ENCODE data around the gene OXSM. TPM values are rescaled to one million over a fixed set of nuclear protein-coding genes. Genes with fewer than 3 reads are reported as not detected.

Gene OXSM
- total RNA-seq, 4 donors from 2014 or later, result 5.0 to 13.5 (median 11.2) TPM

- in situ Hi-C loops (cut with MboI; ENCODE audit: low pct_ligation_motif_present in 1 of 4, low pct_unique_long_range_greater_than_20kb in 1 of 4, low sequenced_read_pairs in 3 of 4), result loop anchor here in 2 of 4 donors (10.0 to 25.0 kb wide), 2 partner anchors 120 to 123 kb away; partner anchors contain the start of gene TOP2B (in 2 of the 2)
- DNase-seq, result no peak
- Histone ChIP-seq H3K27ac (no peak overlapping the region), H3K4me3 (no peak overlapping the region), H3K36me3 (no peaks in the 10 kb centered on the region), H3K9me3 (no peaks in the 10 kb centered on the region), H3K27me3 (no peaks in the 10 kb centered on the region), H3K4me1 (peaks cover 7 to 56% (median 31%) of the 10 kb centered on the region in 4 donors)
- intact Hi-C loops (cut with DNase I; ENCODE audit: low total_unique reads), result no loop called here
- 82 to 93% methylated on average over 1 of the region's 1 CpG for WGBS, 2 donors (ENCODE audit: low coverage in 1 of 2)
- TF ChIP-seq POLR2AphosphoS5 (IDR thresholded peaks at IDR 0.05) (no peak), POLR2A (IDR thresholded peaks at IDR 0.05) (no peak), EP300 (IDR thresholded peaks at IDR 0.05; ENCODE audit: low read depth) (no peak)
- TF ChIP-seq, protein P1, sequence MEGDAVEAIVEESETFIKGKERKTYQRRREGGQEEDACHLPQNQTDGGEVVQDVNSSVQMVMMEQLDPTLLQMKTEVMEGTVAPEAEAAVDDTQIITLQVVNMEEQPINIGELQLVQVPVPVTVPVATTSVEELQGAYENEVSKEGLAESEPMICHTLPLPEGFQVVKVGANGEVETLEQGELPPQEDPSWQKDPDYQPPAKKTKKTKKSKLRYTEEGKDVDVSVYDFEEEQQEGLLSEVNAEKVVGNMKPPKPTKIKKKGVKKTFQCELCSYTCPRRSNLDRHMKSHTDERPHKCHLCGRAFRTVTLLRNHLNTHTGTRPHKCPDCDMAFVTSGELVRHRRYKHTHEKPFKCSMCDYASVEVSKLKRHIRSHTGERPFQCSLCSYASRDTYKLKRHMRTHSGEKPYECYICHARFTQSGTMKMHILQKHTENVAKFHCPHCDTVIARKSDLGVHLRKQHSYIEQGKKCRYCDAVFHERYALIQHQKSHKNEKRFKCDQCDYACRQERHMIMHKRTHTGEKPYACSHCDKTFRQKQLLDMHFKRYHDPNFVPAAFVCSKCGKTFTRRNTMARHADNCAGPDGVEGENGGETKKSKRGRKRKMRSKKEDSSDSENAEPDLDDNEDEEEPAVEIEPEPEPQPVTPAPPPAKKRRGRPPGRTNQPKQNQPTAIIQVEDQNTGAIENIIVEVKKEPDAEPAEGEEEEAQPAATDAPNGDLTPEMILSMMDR (IDR thresholded peaks at IDR 0.05), result no peak
Observed at GRCh38 chr3:25784971-25785370, 4.9 kb upstream of the OXSM start.

- Histone ChIP-seq H3K36me3 (no peaks in the 10 kb centered on the region), H3K27me3 (no peaks in the 10 kb centered on the region), H3K4me3 (no peak overlapping the region), H3K27ac (no peak overlapping the region), H3K4me1 (peaks cover 7 to 57% (median 35%) of the 10 kb centered on the region in 4 donors), H3K9me3 (no peaks in the 10 kb centered on the region)
- in situ Hi-C loops (cut with MboI; ENCODE audit: low pct_ligation_motif_present in 1 of 4, low pct_unique_long_range_greater_than_20kb in 1 of 4, low sequenced_read_pairs in 3 of 4), result loop anchor here in 2 of 4 donors (10.0 to 25.0 kb wide), 2 partner anchors 121 to 124 kb away; partner anchors contain the start of gene TOP2B (in 2 of the 2)
- intact Hi-C loops (cut with DNase I; ENCODE audit: low total_unique reads), result no loop called here
- DNase-seq, result no peak
- TF ChIP-seq, protein P1 (IDR thresholded peaks at IDR 0.05), result no peak
- TF ChIP-seq POLR2AphosphoS5 (IDR thresholded peaks at IDR 0.05) (no peak), EP300 (IDR thresholded peaks at IDR 0.05; ENCODE audit: low read depth) (no peak), POLR2A (IDR thresholded peaks at IDR 0.05) (no peak)
- 81 to 85% methylated on average over 3 of the region's 3 CpGs for WGBS, 2 donors (ENCODE audit: low coverage in 1 of 2)
Observed at GRCh38 chr3:25785826-25786225, 4.1 kb upstream of the OXSM start.

DNA sequence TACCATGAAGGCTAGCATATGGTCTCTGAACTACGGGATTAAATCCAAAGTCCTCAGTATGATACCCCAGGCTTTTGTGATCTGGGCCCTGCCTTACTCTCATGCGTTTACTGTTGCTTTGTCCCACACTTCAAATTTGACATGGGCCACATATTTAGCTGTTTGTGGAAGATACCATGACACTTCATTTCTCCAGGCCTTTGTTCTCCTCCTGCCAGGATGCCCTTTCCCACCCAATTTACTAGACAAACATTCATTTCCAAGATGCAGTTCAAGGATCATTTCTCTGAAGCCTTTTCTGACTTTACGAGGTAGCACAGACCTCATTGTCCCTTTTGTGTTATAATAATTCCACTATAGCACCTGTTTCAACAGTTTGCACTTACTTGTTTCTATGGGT, 2.2 kb upstream of the OXSM start:
- intact Hi-C loops (cut with DNase I; ENCODE audit: low total_unique reads), result no loop called here
- Histone ChIP-seq H3K9me3 (no peaks in the 10 kb centered on the region), H3K36me3 (no peaks in the 10 kb centered on the region), H3K4me1 (peaks cover 5 to 58% (median 22%) of the 10 kb centered on the region in 4 donors), H3K27me3 (no peaks in the 10 kb centered on the region), H3K27ac (peak overlapping the region; percentile 47 to 89 (median 85)), H3K4me3 (no peak overlapping the region)
- no peak for DNase-seq
- 37 to 54% methylated on average over 3 of the region's 3 CpGs for WGBS, 2 donors (ENCODE audit: low coverage in 1 of 2)
- no peak for TF ChIP-seq EP300 (IDR thresholded peaks at IDR 0.05; ENCODE audit: low read depth)
- TF ChIP-seq, protein P1 (IDR thresholded peaks at IDR 0.05), result no peak
- TF ChIP-seq POLR2AphosphoS5 (IDR thresholded peaks at IDR 0.05), result no peak
- no peak for TF ChIP-seq POLR2A (IDR thresholded peaks at IDR 0.05)
- in situ Hi-C loops (cut with MboI; ENCODE audit: low pct_ligation_motif_present in 1 of 4, low pct_unique_long_range_greater_than_20kb in 1 of 4, low sequenced_read_pairs in 3 of 4), result loop anchor here in 2 of 4 donors (10.0 to 25.0 kb wide), 2 partner anchors 123 to 125 kb away; partner anchors contain the start of gene TOP2B (in 2 of the 2)

DNA sequence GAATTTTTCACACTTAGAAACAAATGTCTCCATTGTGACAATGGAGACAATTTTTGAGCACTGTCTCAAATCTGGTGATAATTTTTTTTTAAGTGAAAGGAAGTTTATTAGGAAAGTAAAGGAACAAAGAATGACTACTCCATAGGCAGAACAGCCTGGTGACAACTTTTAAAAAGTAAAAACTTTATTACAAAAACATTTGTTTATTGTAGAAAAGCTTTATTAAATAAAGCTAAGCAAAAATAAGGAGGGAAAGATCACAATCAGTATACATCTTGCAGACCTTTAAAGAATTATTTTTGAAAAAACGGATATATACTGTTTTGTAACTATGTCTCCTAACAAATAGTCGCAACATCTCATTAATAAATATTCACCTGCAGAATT, 688 bp upstream of the OXSM start:
- intact Hi-C loops (cut with DNase I; ENCODE audit: low total_unique reads), result no loop called here
- Histone ChIP-seq H3K27ac (peak overlapping the region; percentile 84 to 90 (median 88)), H3K36me3 (no peaks in the 10 kb centered on the region), H3K27me3 (no peaks in the 10 kb centered on the region), H3K4me3 (peak overlapping the region in 3 of 4 donors; percentile 52 to 67 (median 53)), H3K4me1 (peaks cover 6 to 53% (median 20%) of the 10 kb centered on the region in 4 donors), H3K9me3 (no peaks in the 10 kb centered on the region)
- whole genome bisulfite sequencing, 2 donors (ENCODE audit: low coverage in 1 of 2), result 6 to 28% methylated on average over 2 of the region's 2 CpGs
- in situ Hi-C loops (cut with MboI; ENCODE audit: low pct_ligation_motif_present in 1 of 4, low pct_unique_long_range_greater_than_20kb in 1 of 4, low sequenced_read_pairs in 3 of 4), result loop anchor here in 2 of 4 donors (10.0 to 25.0 kb wide), 2 partner anchors 124 to 127 kb away; partner anchors contain the start of gene TOP2B (in 2 of the 2)
- TF ChIP-seq EP300 (IDR thresholded peaks at IDR 0.05; ENCODE audit: low read depth), result no peak
- no peak for TF ChIP-seq POLR2AphosphoS5 (IDR thresholded peaks at IDR 0.05)
- no peak for TF ChIP-seq POLR2A (IDR thresholded peaks at IDR 0.05)
- TF ChIP-seq, protein P1 (IDR thresholded peaks at IDR 0.05), result no peak
- DNase-seq, result no peak
